A673 (cell line): ENCODE data around the gene AP1S2.

ENCODE experiments used
- CTCF ChIP-seq: fragments of 300-800, 200-600 bp; sonication (generic); conservative IDR thresholded peaks from 2 replicates; pipeline ENCODE4 v1.5.1; 2017; ENCODE audit warnings: low read depth, mild to moderate bottlenecking, antibody characterized with exemption, low read length, moderate library complexity, mixed read lengths
- EZH2 ChIP-seq: fragments of 200-600 bp; sonication (generic); IDR thresholded peaks from 2 replicates; pipeline ENCODE4 v1.6.1; 2017; ENCODE audit warnings: borderline replicate concordance, low read depth, mild to moderate bottlenecking, mixed read lengths, antibody characterized with exemption, low read length; ENCODE audit not compliant: poor library complexity, severe bottlenecking

- TF ChIP-seq CTCF (no peak), EZH2 (no peak)
Observed at GRCh38 chrX:15829217-15829616, 25.4 kb downstream of the AP1S2 start.
